Thyroid gland (tissue), 4 donors: ENCODE data around the gene IPPK.

Experiments used
- CTCF ChIP-seq, 6 experiments: fragments of 200-600 bp in 3 of 6; fragments of 450-650 bp in 3 of 6; sonication (generic) in 3 of 6; IDR thresholded peaks; one replicate each; pipeline ENCODE4 v1.5.1; 2016 to 2019; ENCODE audit warnings: antibody characterized with exemption in 6 of 6, mild to moderate bottlenecking in 2 of 6, inconsistent platforms in 1 of 6, moderate library complexity in 1 of 6
- POLR2A ChIP-seq, 2 donors: fragments of 450-650 bp; IDR thresholded peaks; one replicate each; pipeline ENCODE4 v1.6.1; 2017; ENCODE audit warnings: antibody characterized with exemption in 2 of 2, mild to moderate bottlenecking in 2 of 2, moderate library complexity in 1 of 2

GRCh38 chr9:92592537-92592936 lies 77.4 kb downstream of the IPPK start:
- no peak for TF ChIP-seq CTCF (IDR thresholded peaks at IDR 0.05)
- no peak for TF ChIP-seq POLR2A (IDR thresholded peaks at IDR 0.05)
